Pons (tissue), 1 donor: ENCODE results near the gene MATN1.

Experiments
- DNase-seq: peaks from one replicate; pipeline ENCODE4 v3.0.0-alpha.2; 2016; ENCODE audit warnings: low spot score

MATN1 gene

GRCh38 chr1:30680879-30681278 is 42.5 kb downstream of the MATN1 start:
- DNase-seq: no peak

- no peak for DNase-seq
These were observed 43.0 kb downstream of the MATN1 start for GRCh38 chr1:30680429-30680828.

- no peak for DNase-seq
These were observed 43.4 kb downstream of the MATN1 start for GRCh38 chr1:30679976-30680305.

- DNase-seq: no peak
These were observed 44.0 kb downstream of the MATN1 start for GRCh38 chr1:30679201-30679975.

GRCh38 chr1:30678209-30678608 is 45.2 kb downstream of the MATN1 start:
- DNase-seq: no peak

- DNase-seq: no peak
These were observed 45.9 kb downstream of the MATN1 start for GRCh38 chr1:30677471-30677870.

GRCh38 chr1:30675761-30676160 is 47.6 kb downstream of the MATN1 start:
- no peak for DNase-seq

- no peak for DNase-seq
These were observed 48.1 kb downstream of the MATN1 start for GRCh38 chr1:30675289-30675688.

GRCh38 chr1:30673395-30673794 is 50.0 kb downstream of the MATN1 start:
- DNase-seq: no peak

GRCh38 chr1:30672661-30673060 is 50.7 kb downstream of the MATN1 start:
- DNase-seq: no peak

GRCh38 chr1:30670240-30671060 is 52.9 kb downstream of the MATN1 start:
- no peak for DNase-seq

GRCh38 chr1:30668546-30669327 is 54.6 kb downstream of the MATN1 start:
- no peak for DNase-seq

- no peak for DNase-seq
These were observed 55.4 kb downstream of the MATN1 start for GRCh38 chr1:30668024-30668423.

- DNase-seq: no peak
These were observed 56.6 kb downstream of the MATN1 start for GRCh38 chr1:30666756-30667273.

- no peak for DNase-seq
These were observed 58.0 kb downstream of the MATN1 start for GRCh38 chr1:30665216-30666010.

GRCh38 chr1:30664103-30664755 is 59.2 kb downstream of the MATN1 start:
- no peak for DNase-seq

- no peak for DNase-seq
These were observed 59.7 kb downstream of the MATN1 start for GRCh38 chr1:30663596-30664091.

- no peak for DNase-seq
These were observed 61.0 kb downstream of the MATN1 start for GRCh38 chr1:30662291-30662840.

GRCh38 chr1:30661311-30661710 is 62.1 kb downstream of the MATN1 start:
- no peak for DNase-seq
